K562 (cell line): ENCODE results near the gene INO80C. TPM values are rescaled to one million over a fixed set of nuclear protein-coding genes. Genes with fewer than 3 reads are reported as not detected.
"Not testable (repeated sequence)": the region's sequence is repeated elsewhere in the genome, so short reads cannot be mapped to it uniquely, and the experiment has no call there.

ENCODE experiments used
- ATAC-seq: fragments of 200-7000 bp; cut with Tn5 transposase; 3 replicates; pipeline ENCODE4 v1.9.1; 2020; ENCODE audit warnings: moderate library complexity
- BruUV-seq: library from RNA; stranded (reverse); fragments of 400-500 nt; replicated peaks from 2 replicates; lab custom pipeline; 2021; lab: Mats Ljungman, UMichigan
- CTCF ChIA-PET: fragments of 300-600 bp; formaldehyde crosslinking; extraction: SDS; loops from one replicate; lab custom pipeline; 2021; ENCODE audit warnings: low intra/inter-chr PET ratio; lab: Yijun Ruan, JAX
- POLR2A ChIA-PET: fragments of 300-600, 350-650 bp; sonication (Branson Sonifier 250); formaldehyde crosslinking; extraction: SDS; loops from one replicate; lab custom pipeline; 2021; ENCODE audit warnings: antibody characterized with exemption, inconsistent platforms; lab: Yijun Ruan, JAX
- DNase-seq, 4 experiments: peaks; one replicate each; pipeline versions ENCODE4 v3.0.0 to v3.0.0-alpha.2; 2011 to 2018; ENCODE audit warnings: low spot score in 3 of 4, mixed read lengths in 3 of 4; ENCODE audit errors: extremely low read depth in 1 of 4
- FAIRE-seq: peaks from 2 replicates; lab custom pipeline; 2011; peaks lifted over from hg19 to GRCh38; lab: Jason Lieb, UNC
- H2AFZ ChIP-seq: 2 replicates; pipeline ENCODE4 v1.6.0; 2011; ENCODE audit warnings: low read depth, low read length, control low read depth, inconsistent platforms
- H3K27ac ChIP-seq: fragments of 200-600 bp; 3 replicates; pipeline ENCODE4 v1.8.0; 2011; ENCODE audit warnings: low read depth, mild to moderate bottlenecking, control low read depth, inconsistent platforms, low read length, moderate library complexity, mixed read lengths; ENCODE audit errors: extremely low read depth
- H3K27me3 ChIP-seq, 2 experiments: fragments of 300-600 bp in 1 of 2; 2 replicates in 1 of 2; 3 replicates in 1 of 2; pipeline versions ENCODE4 v1.6.0 to v1.8.0; 2011; ENCODE audit warnings: inconsistent platforms in 2 of 2, low read length in 2 of 2, mild to moderate bottlenecking in 1 of 2, mixed read lengths in 1 of 2, moderate library complexity in 1 of 2; ENCODE audit not compliant: control insufficient read depth in 2 of 2, insufficient read depth in 2 of 2
- H3K36me3 ChIP-seq: fragments of 300-600 bp; 3 replicates; pipeline ENCODE4 v1.8.0; 2011; ENCODE audit warnings: mild to moderate bottlenecking, low read length, inconsistent platforms; ENCODE audit not compliant: control insufficient read depth, insufficient read depth
- H3K4me1 ChIP-seq, 2 experiments: fragments of 200-600 bp in 1 of 2; replicated peaks in 1 of 2; 2 replicates in 1 of 2; 3 replicates in 1 of 2; pipeline versions ENCODE4 v1.5.1 to v1.8.0; 2011; ENCODE audit warnings: inconsistent platforms in 2 of 2, low read length in 2 of 2, mild to moderate bottlenecking in 1 of 2, mixed read lengths in 1 of 2, moderate library complexity in 1 of 2; ENCODE audit not compliant: control insufficient read depth in 2 of 2, insufficient read depth in 2 of 2
- H3K4me2 ChIP-seq: 2 replicates; pipeline ENCODE4 v1.6.1; 2011; ENCODE audit warnings: low read length, control low read depth, inconsistent platforms, mixed read lengths; ENCODE audit not compliant: insufficient read depth
- H3K4me3 ChIP-seq: fragments of 200-600 bp; sonication (generic), shearing (Covaris generic); 2 replicates; pipeline ENCODE4 v1.5.1; 2016; ENCODE audit warnings: control low read depth, inconsistent platforms
- H3K79me2 ChIP-seq: fragments of 200-600 bp; 3 replicates; pipeline ENCODE4 v1.8.0; 2011; ENCODE audit warnings: low read length, inconsistent platforms; ENCODE audit not compliant: control insufficient read depth, insufficient read depth
- H3K9ac ChIP-seq, 2 experiments: 2 replicates each; pipeline versions ENCODE4 v1.6.0 to v1.6.1; 2011; ENCODE audit warnings: low read depth in 2 of 2, low read length in 2 of 2, control low read depth in 1 of 2, inconsistent platforms in 1 of 2, mild to moderate bottlenecking in 1 of 2, mixed read lengths in 1 of 2; ENCODE audit not compliant: insufficient read depth in 1 of 2
- H3K9me1 ChIP-seq: one replicate; pipeline ENCODE4 v1.6.0; 2011; ENCODE audit warnings: inconsistent platforms, mild to moderate bottlenecking, low read length, moderate library complexity; ENCODE audit not compliant: control insufficient read depth, insufficient read depth
- H3K9me3 ChIP-seq: replicated peaks from 2 replicates; pipeline ENCODE4 v1.5.1; 2011; ENCODE audit warnings: low read depth, low read length, inconsistent platforms; ENCODE audit not compliant: control insufficient read depth, insufficient read depth
- H4K20me1 ChIP-seq: replicated peaks from 2 replicates; pipeline ENCODE4 v1.6.1; 2011; ENCODE audit warnings: low read length, inconsistent platforms, mixed read lengths; ENCODE audit not compliant: control insufficient read depth, insufficient read depth
- HOXB6 ChIP-seq: fragments of 250-450 bp; sonication (Bioruptor Pico); IDR thresholded peaks from 2 replicates; pipeline ENCODE4 v1.5.1; 2022; ENCODE audit warnings: mild to moderate bottlenecking, borderline replicate concordance
- PRPF4 ChIP-seq: fragments of 200-400 bp; formaldehyde crosslinking; IDR thresholded peaks from one replicate; pipeline ENCODE4 v1.6.1; 2017; ENCODE audit warnings: low read length, low read depth, mild to moderate bottlenecking; ENCODE audit not compliant: insufficient read depth, poor library complexity, severe bottlenecking
- SUPT5H ChIP-seq: fragments of 450-650 bp; IDR thresholded peaks from 2 replicates; pipeline ENCODE4 v1.6.1; 2016
- WGBS: fragments of 100-300 bp; shearing (Covaris generic); methylation state at CpG from one replicate; pipeline ENCODE4 v1.1.6; 2016; ENCODE audit warnings: low coverage, mixed read lengths; ENCODE audit not compliant: insufficient coverage; ENCODE audit errors: missing lambda C conversion rate; 5-methylcytosine and 5-hydroxymethylcytosine counted together
- in situ Hi-C: fragments of 300-500 bp; cut with MboI; formaldehyde crosslinking; loops from 4 replicates; pipeline ENCODE4 v1.15.0; 2018; ENCODE audit warnings: inconsistent platforms, mixed read lengths
- intact Hi-C: fragments of 100-400 bp; cut with micrococcal nuclease; formaldehyde crosslinking; loops from 2 replicates; pipeline ENCODE4 v1.14.2; 2022
- polyA plus RNA-seq, 8 experiments: library from polyadenylated mRNA; depleted of rRNA in 4 of 8; stranded (reverse) in 5 of 8; unstranded in 3 of 8; fragments of >200 nt; fragmentation: Nextera tagmentation in 2 of 8; fragmentation: Illumina TruSeq in 1 of 8; extraction: Ambion mirVana in 2 of 8; extraction: Trizol in 1 of 8; gene quantifications; 2 replicates each; pipeline versions ENCODE4 v1.2.1 to v1.2.3, GENCODE V29; 2011 to 2014; ENCODE audit warnings: inconsistent platforms in 1 of 8, missing spikeins in 1 of 8
- total RNA-seq, 7 experiments: library from RNA; depleted of rRNA in 6 of 7; stranded (reverse); fragments of >200 nt in 6 of 7; fragmentation: Illumina TruSeq in 2 of 7; extraction: Trizol in 2 of 7; gene quantifications; 2 replicates each; pipeline versions ENCODE4 v1.2.1 to v1.2.3, GENCODE V29; 2011 to 2021; ENCODE audit warnings: low replicate concordance in 1 of 7
- TF ChIP-seq, protein P1 (sequence below), 3 experiments: fragments of 200-800 bp in 1 of 3; fragments of 250-450 bp in 1 of 3; fragments of 450-650 bp in 1 of 3; sonication (Bioruptor Pico) in 1 of 3; sonication (Bioruptor generic) in 1 of 3; formaldehyde crosslinking in 1 of 3; IDR thresholded peaks; 2 replicates each; pipeline versions ENCODE4 v1.6.1 to v1.8.0; 2016 to 2022; ENCODE audit warnings: mild to moderate bottlenecking in 2 of 3, missing genetic modification characterization in 2 of 3, missing compliant biosample characterization in 1 of 3, moderate library complexity in 1 of 3
- TF ChIP-seq, protein P2 (sequence below): fragments of 450-650 bp; IDR thresholded peaks from 2 replicates; pipeline ENCODE4 v1.6.1; 2016; ENCODE audit warnings: missing biosample characterization, missing genetic modification characterization

The INO80C gene
- total and polyA plus RNA-seq, 9 of the 15 experiments (the other 6 are each of a cell fraction or from before 2014, with no cell fraction given) = 14.3 to 53.3 (median 46.6) TPM

DNA sequence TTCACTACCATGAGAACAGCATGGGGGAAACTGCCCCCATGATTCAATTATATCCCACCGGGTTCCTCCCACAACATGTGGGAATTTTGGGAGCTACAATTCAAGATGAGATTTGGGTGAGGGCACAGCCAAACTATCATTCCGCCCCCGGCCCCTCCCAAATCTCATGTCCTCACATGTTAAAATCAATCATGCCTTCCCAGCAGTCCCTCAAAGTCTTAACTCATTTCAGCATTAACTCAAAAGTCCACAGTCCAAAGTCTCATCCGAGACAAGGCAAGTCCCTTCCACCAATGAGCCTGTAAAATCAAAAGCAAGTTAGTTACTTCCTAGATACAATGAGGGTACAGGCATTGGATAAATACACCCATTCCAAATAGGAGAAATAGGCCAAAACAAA lies 10.2 kb downstream of the INO80C start:
- intact Hi-C loops, H2AFZ ChIP-seq, H3K36me3 ChIP-seq, in situ Hi-C loops, CTCF ChIA-PET, H3K9me1 ChIP-seq, H3K27me3 ChIP-seq, BruUV-seq, H3K4me2 ChIP-seq, FAIRE-seq, POLR2A ChIA-PET, ATAC-seq, DNase-seq, H3K4me3 ChIP-seq, H3K27ac ChIP-seq, H4K20me1 ChIP-seq, H3K4me1 ChIP-seq, H3K9me3 ChIP-seq, H3K9ac ChIP-seq: not testable (repeated sequence)
- H3K79me2 ChIP-seq = peaks cover 16% of the 10 kb centered on the region; the same call in 2 of the 3 replicates
- WGBS = 87% methylated on average over 4 of the region's 4 CpGs

DNA sequence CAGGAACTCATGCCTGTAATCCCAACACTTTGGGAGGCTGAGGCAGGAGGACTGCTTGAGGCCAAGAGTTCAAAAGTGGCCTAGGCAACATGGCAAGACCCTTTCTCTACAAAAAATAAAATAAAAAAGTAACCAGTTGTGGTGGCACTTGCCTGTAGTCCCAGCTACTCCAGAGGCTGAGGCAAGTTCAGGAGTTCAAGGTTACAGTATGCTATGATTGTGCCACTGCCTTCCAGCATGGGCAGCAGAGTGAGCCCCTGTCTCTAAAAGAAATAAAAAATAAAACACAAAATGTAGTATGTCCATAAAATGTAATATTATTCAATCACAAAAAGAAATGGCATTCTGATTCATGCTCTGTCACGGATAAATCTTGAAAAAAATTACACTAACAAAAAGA lies 11.9 kb downstream of the INO80C start:
- Histone ChIP-seq H2AFZ (no peak overlapping the region), H3K9me3 (no peaks in the 10 kb centered on the region), H3K9ac (no peak overlapping the region), H3K4me1 (peaks cover 0 to 4% of the 10 kb centered on the region in 2 experiments; a peak in 1 of 5 replicates), H4K20me1 (no peaks in the 10 kb centered on the region), H3K9me1 (no peaks in the 10 kb centered on the region), H3K36me3 (no peaks in the 10 kb centered on the region), H3K79me2 (0 out of 3 replicates have a peak, but pooled peaks cover 4% of the 10 kb centered on the region), H3K27me3 (no peaks in the 10 kb centered on the region), H3K4me2 (no peak overlapping the region), H3K27ac (no peak overlapping the region), H3K4me3 (no peak overlapping the region)
- WGBS = 79% methylated on average over 1 of the region's 1 CpG
- in situ Hi-C loops (no loop called here), intact Hi-C loops (no loop called here)
- ATAC-seq (no peak), FAIRE-seq (no peak), DNase-seq (no peak)
- no TSS peak for BruUV-seq
- POLR2A ChIA-PET = interaction anchor here (0.7 kb wide), 1 partner anchor 1588 kb away, joined by 3 read pairs; no protein-coding TSS in a partner anchor
- CTCF ChIA-PET = no interaction called here
- TF ChIP-seq SUPT5H = no peak
- TF ChIP-seq, protein P1, sequence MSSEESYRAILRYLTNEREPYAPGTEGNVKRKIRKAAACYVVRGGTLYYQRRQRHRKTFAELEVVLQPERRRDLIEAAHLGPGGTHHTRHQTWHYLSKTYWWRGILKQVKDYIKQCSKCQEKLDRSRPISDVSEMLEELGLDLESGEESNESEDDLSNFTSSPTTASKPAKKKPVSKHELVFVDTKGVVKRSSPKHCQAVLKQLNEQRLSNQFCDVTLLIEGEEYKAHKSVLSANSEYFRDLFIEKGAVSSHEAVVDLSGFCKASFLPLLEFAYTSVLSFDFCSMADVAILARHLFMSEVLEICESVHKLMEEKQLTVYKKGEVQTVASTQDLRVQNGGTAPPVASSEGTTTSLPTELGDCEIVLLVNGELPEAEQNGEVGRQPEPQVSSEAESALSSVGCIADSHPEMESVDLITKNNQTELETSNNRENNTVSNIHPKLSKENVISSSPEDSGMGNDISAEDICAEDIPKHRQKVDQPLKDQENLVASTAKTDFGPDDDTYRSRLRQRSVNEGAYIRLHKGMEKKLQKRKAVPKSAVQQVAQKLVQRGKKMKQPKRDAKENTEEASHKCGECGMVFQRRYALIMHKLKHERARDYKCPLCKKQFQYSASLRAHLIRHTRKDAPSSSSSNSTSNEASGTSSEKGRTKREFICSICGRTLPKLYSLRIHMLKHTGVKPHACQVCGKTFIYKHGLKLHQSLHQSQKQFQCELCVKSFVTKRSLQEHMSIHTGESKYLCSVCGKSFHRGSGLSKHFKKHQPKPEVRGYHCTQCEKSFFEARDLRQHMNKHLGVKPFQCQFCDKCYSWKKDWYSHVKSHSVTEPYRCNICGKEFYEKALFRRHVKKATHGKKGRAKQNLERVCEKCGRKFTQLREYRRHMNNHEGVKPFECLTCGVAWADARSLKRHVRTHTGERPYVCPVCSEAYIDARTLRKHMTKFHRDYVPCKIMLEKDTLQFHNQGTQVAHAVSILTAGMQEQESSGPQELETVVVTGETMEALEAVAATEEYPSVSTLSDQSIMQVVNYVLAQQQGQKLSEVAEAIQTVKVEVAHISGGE (CRISPR knock-in tag; IDR thresholded peaks at IDR 0.05) = no peak
- TF ChIP-seq HOXB6 = no peak
- TF ChIP-seq, protein P2, sequence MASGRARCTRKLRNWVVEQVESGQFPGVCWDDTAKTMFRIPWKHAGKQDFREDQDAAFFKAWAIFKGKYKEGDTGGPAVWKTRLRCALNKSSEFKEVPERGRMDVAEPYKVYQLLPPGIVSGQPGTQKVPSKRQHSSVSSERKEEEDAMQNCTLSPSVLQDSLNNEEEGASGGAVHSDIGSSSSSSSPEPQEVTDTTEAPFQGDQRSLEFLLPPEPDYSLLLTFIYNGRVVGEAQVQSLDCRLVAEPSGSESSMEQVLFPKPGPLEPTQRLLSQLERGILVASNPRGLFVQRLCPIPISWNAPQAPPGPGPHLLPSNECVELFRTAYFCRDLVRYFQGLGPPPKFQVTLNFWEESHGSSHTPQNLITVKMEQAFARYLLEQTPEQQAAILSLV (tag) = no peak
- no peak for TF ChIP-seq PRPF4
